CD4-positive, alpha-beta T cell (primary cell): ENCODE results near the gene PUSL1. TPM values are rescaled to one million over a fixed set of nuclear protein-coding genes. Genes with fewer than 3 reads are reported as not detected.

ENCODE experiments used
- ATAC-seq: fragments of 200-7000 bp; cut with Tn5 transposase; one replicate; pipeline ENCODE4 v1.10.0; 2022; ENCODE audit warnings: mild to moderate bottlenecking; ENCODE audit not compliant: poor library complexity
- CTCF ChIA-PET: fragments of 350-600 bp; sonication (Branson Sonifier 250); formaldehyde crosslinking; loops from one replicate; lab custom pipeline; 2021; ENCODE audit warnings: antibody characterized with exemption, inconsistent platforms; lab: Charles Lee
- POLR2A ChIA-PET: fragments of 350-600 bp; sonication (Branson Sonifier 250); formaldehyde crosslinking; loops from one replicate; lab custom pipeline; 2021; ENCODE audit warnings: antibody characterized with exemption, inconsistent platforms; lab: Charles Lee
- DNase-seq, 14 experiments: peaks; one replicate each; pipeline ENCODE4 v3.0.0-alpha.2; 2013 to 2020; ENCODE audit warnings: mixed read lengths in 2 of 14
- H3K27ac ChIP-seq, 2 donors: one replicate each; pipeline versions ENCODE4 v1.5.1 to v1.7.0; 2013; ENCODE audit warnings: low read length in 2 of 2, low read depth in 1 of 2, mild to moderate bottlenecking in 1 of 2
- H3K27me3 ChIP-seq, 2 experiments: 1 replicate in 1 of 2; 2 replicates in 1 of 2; pipeline versions ENCODE4 v1.6.1 to v1.7.0; 2013; ENCODE audit warnings: low read length in 2 of 2, control low read depth in 1 of 2, mild to moderate bottlenecking in 1 of 2, moderate library complexity in 1 of 2; ENCODE audit not compliant: insufficient read depth in 2 of 2, control insufficient read depth in 1 of 2
- H3K36me3 ChIP-seq: one replicate; pipeline ENCODE4 v1.6.1; 2013; ENCODE audit warnings: low read length, control low read depth; ENCODE audit not compliant: insufficient read depth
- H3K4me1 ChIP-seq: one replicate; pipeline ENCODE4 v1.6.1; 2013; ENCODE audit warnings: low read length, control low read depth; ENCODE audit not compliant: insufficient read depth
- H3K4me3 ChIP-seq: one replicate; pipeline ENCODE4 v1.5.1; 2013; ENCODE audit warnings: mild to moderate bottlenecking, low read length, moderate library complexity
- H3K9me3 ChIP-seq, 2 experiments: 1 replicate in 1 of 2; 2 replicates in 1 of 2; pipeline versions ENCODE4 v1.6.1 to v1.7.0; 2013; ENCODE audit warnings: low read length in 2 of 2, mild to moderate bottlenecking in 2 of 2, control low read depth in 1 of 2, moderate library complexity in 1 of 2; ENCODE audit not compliant: control insufficient read depth in 1 of 2, insufficient read depth in 1 of 2
- H3K27ac Mint-ChIP-seq: one replicate; pipeline ENCODE4 v1.8.0; 2020; ENCODE audit warnings: mixed read lengths
- H3K27me3 Mint-ChIP-seq: one replicate; pipeline ENCODE4 v1.8.0; 2021; ENCODE audit warnings: mixed read lengths
- H3K36me3 Mint-ChIP-seq: one replicate; pipeline ENCODE4 v1.8.0; 2021; ENCODE audit warnings: low read depth, mixed read lengths
- H3K4me1 Mint-ChIP-seq: one replicate; pipeline ENCODE4 v1.8.0; 2021; ENCODE audit warnings: low read depth, mixed read lengths
- H3K4me3 Mint-ChIP-seq: one replicate; pipeline ENCODE4 v1.8.0; 2020; ENCODE audit warnings: mild to moderate bottlenecking, mixed read lengths
- H3K9me3 Mint-ChIP-seq: one replicate; pipeline ENCODE4 v1.8.0; 2020; ENCODE audit warnings: mixed read lengths
- CTCF ChIP-seq: fragments of 200-600 bp; IDR thresholded peaks from one replicate; pipeline ENCODE4 v1.8.0; 2022; ENCODE audit warnings: antibody characterized with exemption, mild to moderate bottlenecking
- intact Hi-C, 2 experiments: fragments of 100-400 bp; cut with DNase I in 1 of 2; cut with micrococcal nuclease in 1 of 2; formaldehyde crosslinking; loops; one replicate each; pipeline versions ENCODE4 v1.15.1 to v1.9.0; 2023 to 2025; cut with DNase I, micrococcal nuclease
- total RNA-seq, 174 experiments: library from RNA in 2 of 174; stranded (reverse) in 2 of 174; gene quantifications; one replicate each; pipeline ENCODE4 v1.2.3 and lab custom pipeline; 2021 to 2026

PUSL1 gene
- total RNA-seq, 2 experiments from 2014 or later = 18.1 to 19.2 TPM

- no peak for TF ChIP-seq CTCF
- H3K36me3 Mint-ChIP-seq = no peaks in the 10 kb centered on the region
- DNase-seq (no peak), ATAC-seq (no peak)
- intact Hi-C loops = loop anchor here (2.0 to 5.0 kb wide), 3 partner anchors 170 to 311 kb away; partner anchors contain the start of gene PERM1 (in 1 of the 2)
- no peak overlapping the region for H3K4me3 Mint-ChIP-seq
- Histone ChIP-seq H3K27ac (no peak overlapping the region), H3K9me3 (no peaks in the 10 kb centered on the region), H3K27me3 (no peaks in the 10 kb centered on the region), H3K4me3 (no peak overlapping the region), H3K4me1 (peaks cover 14% of the 10 kb centered on the region), H3K36me3 (no peaks in the 10 kb centered on the region)
- no peaks in the 10 kb centered on the region for H3K9me3 Mint-ChIP-seq
- ChIA-PET POLR2A (no interaction called here), CTCF (interaction anchor here (1.4 to 1.6 kb wide), 2 partner anchors 170 to 173 kb away, joined by 5 to 33 read pairs; no protein-coding TSS in a partner anchor)
- H3K27ac Mint-ChIP-seq = no peak overlapping the region
- no peaks in the 10 kb centered on the region for H3K27me3 Mint-ChIP-seq
- H3K4me1 Mint-ChIP-seq = no peaks in the 10 kb centered on the region
Measured at GRCh38 chr1:1292851-1293250, 15.5 kb upstream of the PUSL1 start.

- Histone ChIP-seq H3K4me1 (peaks cover 14% of the 10 kb centered on the region), H3K4me3 (no peak overlapping the region), H3K36me3 (no peaks in the 10 kb centered on the region), H3K27ac (no peak overlapping the region), H3K27me3 (no peaks in the 10 kb centered on the region), H3K9me3 (no peaks in the 10 kb centered on the region)
- ChIA-PET POLR2A (no interaction called here), CTCF (no interaction called here)
- no peak for TF ChIP-seq CTCF
- no peak overlapping the region for H3K27ac Mint-ChIP-seq
- intact Hi-C loops = loop anchor here (2.0 to 5.0 kb wide), 3 partner anchors 171 to 311 kb away; partner anchors contain the start of gene PERM1 (in 1 of the 2)
- no peak for DNase-seq
- no peak for ATAC-seq
- no peaks in the 10 kb centered on the region for H3K4me1 Mint-ChIP-seq
- H3K36me3 Mint-ChIP-seq = no peaks in the 10 kb centered on the region
- no peaks in the 10 kb centered on the region for H3K9me3 Mint-ChIP-seq
- H3K4me3 Mint-ChIP-seq = no peak overlapping the region
- H3K27me3 Mint-ChIP-seq = no peaks in the 10 kb centered on the region
Measured at GRCh38 chr1:1293263-1294249, 14.8 kb upstream of the PUSL1 start.

GRCh38 chr1:1294250-1294890 lies 14.0 kb upstream of the PUSL1 start:
- H3K9me3 ChIP-seq = no peaks in the 10 kb centered on the region
- H3K36me3 ChIP-seq = no peaks in the 10 kb centered on the region
- H3K27ac Mint-ChIP-seq = no peak overlapping the region
- no peaks in the 10 kb centered on the region for H3K27me3 ChIP-seq
- intact Hi-C loops = loop anchor here (5.0 kb wide), 2 partner anchors 262 to 312 kb away; partner anchors contain the start of gene PERM1 (in 1 of the 2)
- TF ChIP-seq CTCF = no peak
- POLR2A ChIA-PET = no interaction called here
- no peak overlapping the region for H3K27ac ChIP-seq
- H3K4me3 ChIP-seq = no peak overlapping the region
- no peaks in the 10 kb centered on the region for H3K36me3 Mint-ChIP-seq
- H3K9me3 Mint-ChIP-seq = no peaks in the 10 kb centered on the region
- H3K4me3 Mint-ChIP-seq = no peak overlapping the region
- CTCF ChIA-PET = no interaction called here
- no peaks in the 10 kb centered on the region for H3K4me1 Mint-ChIP-seq
- H3K4me1 ChIP-seq = peaks cover 14% of the 10 kb centered on the region
- DNase-seq (no peak), ATAC-seq (no peak)
- no peaks in the 10 kb centered on the region for H3K27me3 Mint-ChIP-seq
